ENCODE results near the gene DLGAP4.

- TF ChIP-seq CTCF (IDR thresholded peaks at IDR 0.05 in 2 of 3, conservative IDR thresholded peaks at IDR 0.05 in 1 of 3; ENCODE audit: control insufficient read depth in 2 of 3, extremely low read depth in 1 of 3, insufficient read depth in 1 of 3, low read depth in 3 of 3, low read length in 3 of 3) (no peak), SIX5 (IDR thresholded peaks at IDR 0.05; ENCODE audit: low read depth, low read length, severe bottlenecking) (no peak), NFYB (IDR thresholded peaks at IDR 0.05; ENCODE audit: insufficient read depth, low read depth, low read length) (no peak), ZBTB33 (IDR thresholded peaks at IDR 0.05) (no peak), GABPA (IDR thresholded peaks at IDR 0.05; ENCODE audit: low read depth) (no peak), ASH2L (IDR thresholded peaks at IDR 0.05; ENCODE audit: borderline replicate concordance, low read depth) (no peak), CBX5 (IDR thresholded peaks at IDR 0.05; ENCODE audit: low read depth) (no peak)
These were observed 2.8 kb downstream of the DLGAP4 start for GRCh38 chr20:36308986-36309385.

All from GM12878 (cell line).